HepG2 (cell line): Measurements from ENCODE around the gene MFGE8. TPM values are rescaled to one million over a fixed set of nuclear protein-coding genes. Genes with fewer than 3 reads are reported as not detected.
A peak's percentile ranks its signal among the peaks of the same experiment; 100 is the strongest.

Source experiments
- ATAC-seq: fragments of 200-7000 bp; cut with Tn5 transposase; 3 replicates; pipeline ENCODE4 v1.9.1; 2020; ENCODE audit warnings: mild to moderate bottlenecking, moderate library complexity
- BruUV-seq: library from RNA; stranded (reverse); fragments of 400-500 nt; replicated peaks from 2 replicates; lab custom pipeline; 2021; lab: Mats Ljungman, UMichigan
- CTCF ChIA-PET: fragments of 300-600 bp; formaldehyde crosslinking; extraction: SDS; loops from one replicate; lab custom pipeline; 2021; ENCODE audit warnings: low total read pairs, inconsistent platforms, low intra/inter-chr PET ratio; lab: Yijun Ruan, JAX
- POLR2A ChIA-PET: fragments of 350-600 bp; sonication (Branson Sonifier 250); formaldehyde crosslinking; loops from one replicate; lab custom pipeline; 2020; ENCODE audit warnings: antibody characterized with exemption, inconsistent platforms; lab: Yijun Ruan, JAX
- DNase-seq: peaks from one replicate; pipeline ENCODE4 v3.0.0-alpha.2; 2015; ENCODE audit warnings: low spot score
- FAIRE-seq: peaks from 3 replicates; lab custom pipeline; 2011; peaks lifted over from hg19 to GRCh38; lab: Jason Lieb, UNC
- H2AFZ ChIP-seq: one replicate; pipeline ENCODE4 v1.6.1; 2011; ENCODE audit warnings: low read length, inconsistent platforms
- H3K27ac ChIP-seq: fragments of 300-600 bp; 3 replicates; pipeline ENCODE4 v1.8.0; 2011; ENCODE audit warnings: mixed run types, mild to moderate bottlenecking, mixed read lengths, low read length, inconsistent platforms; ENCODE audit not compliant: insufficient read depth; ENCODE audit errors: extremely low read length
- H3K27me3 ChIP-seq, 2 experiments: fragments of 200-600 bp in 1 of 2; 2 replicates in 1 of 2; 3 replicates in 1 of 2; pipeline versions ENCODE4 v1.6.0 to v1.8.0; 2011; ENCODE audit warnings: low read length in 2 of 2, mild to moderate bottlenecking in 2 of 2, moderate library complexity in 2 of 2, inconsistent platforms in 1 of 2; ENCODE audit not compliant: insufficient read depth in 2 of 2, control insufficient read depth in 1 of 2
- H3K36me3 ChIP-seq, 2 experiments: fragments of 200-600 bp in 1 of 2; replicated peaks in 1 of 2; 2 replicates in 1 of 2; 3 replicates in 1 of 2; pipeline versions ENCODE4 v1.5.1 to v1.8.0; 2011; ENCODE audit warnings: low read length in 2 of 2, inconsistent platforms in 1 of 2; ENCODE audit not compliant: insufficient read depth in 2 of 2, control insufficient read depth in 1 of 2
- H3K4me1 ChIP-seq: 2 replicates; pipeline ENCODE4 v1.5.1; 2012; ENCODE audit warnings: low read length, inconsistent platforms; ENCODE audit not compliant: insufficient read depth
- H3K4me2 ChIP-seq: 2 replicates; pipeline ENCODE4 v1.6.0; 2011; ENCODE audit warnings: low read depth, low read length, inconsistent platforms
- H3K4me3 ChIP-seq, 3 experiments: fragments of 200-600 bp in 1 of 3; sonication (generic), shearing (Covaris generic) in 1 of 3; replicated peaks in 1 of 3; 2 replicates each; pipeline ENCODE4 v1.5.1; 2011 to 2016; ENCODE audit warnings: low read length in 3 of 3, inconsistent platforms in 2 of 3, low read depth in 2 of 3, mild to moderate bottlenecking in 2 of 3, control low read depth in 1 of 3, mixed read lengths in 1 of 3; ENCODE audit not compliant: insufficient read depth in 1 of 3
- H3K79me2 ChIP-seq: one replicate; pipeline ENCODE4 v1.6.1; 2011; ENCODE audit warnings: low read length, inconsistent platforms; ENCODE audit not compliant: insufficient read depth
- H3K9ac ChIP-seq: 2 replicates; pipeline ENCODE4 v1.6.0; 2011; ENCODE audit warnings: mild to moderate bottlenecking, low read depth, low read length, inconsistent platforms; ENCODE audit not compliant: insufficient read depth
- H3K9me3 ChIP-seq: 2 replicates; pipeline ENCODE4 v1.5.1; 2012; ENCODE audit warnings: mild to moderate bottlenecking, low read length
- H4K20me1 ChIP-seq: 2 replicates; pipeline ENCODE4 v1.6.0; 2011; ENCODE audit warnings: inconsistent platforms, mild to moderate bottlenecking, low read length, moderate library complexity; ENCODE audit not compliant: insufficient read depth
- ADNP ChIP-seq: sonication (generic); formaldehyde crosslinking; IDR thresholded peaks from 2 replicates; pipeline ENCODE4 v1.4.0; 2020; ENCODE audit warnings: missing genetic modification reagents
- ARID2 ChIP-seq: sonication (generic); formaldehyde crosslinking; IDR thresholded peaks from 2 replicates; pipeline ENCODE4 v1.8.1; 2022; ENCODE audit warnings: mild to moderate bottlenecking, missing genetic modification reagents, borderline replicate concordance
- ARNTL ChIP-seq: sonication (generic); formaldehyde crosslinking; IDR thresholded peaks from 2 replicates; pipeline ENCODE4 v1.4.0; 2020; ENCODE audit warnings: mild to moderate bottlenecking, missing genetic modification reagents
- CAMTA2 ChIP-seq: sonication (generic); formaldehyde crosslinking; IDR thresholded peaks from 2 replicates; pipeline ENCODE4 v1.4.0; 2020; ENCODE audit warnings: mild to moderate bottlenecking, missing genetic modification reagents, borderline replicate concordance
- ERF ChIP-seq: IDR thresholded peaks from 2 replicates; pipeline ENCODE4 v1.6.1; 2018; ENCODE audit warnings: missing biosample characterization, missing genetic modification reagents
- FOXJ3 ChIP-seq: sonication (generic); formaldehyde crosslinking; IDR thresholded peaks from 2 replicates; pipeline ENCODE4 v1.4.0; 2020; ENCODE audit warnings: missing genetic modification reagents, mild to moderate bottlenecking, borderline replicate concordance
- FOXM1 ChIP-seq: sonication (generic); formaldehyde crosslinking; IDR thresholded peaks from 2 replicates; pipeline ENCODE4 v1.5.0; 2020; ENCODE audit warnings: missing genetic modification reagents
- GABPB1 ChIP-seq: IDR thresholded peaks from 2 replicates; pipeline ENCODE4 v1.6.1; 2016; ENCODE audit warnings: mild to moderate bottlenecking, missing genetic modification reagents, moderate library complexity, missing compliant biosample characterization
- GATA4 ChIP-seq: sonication (generic); IDR thresholded peaks from 2 replicates; pipeline ENCODE4 v1.6.1; 2016; ENCODE audit warnings: antibody characterized with exemption, low read depth, borderline replicate concordance
- MBD4 ChIP-seq: IDR thresholded peaks from 2 replicates; pipeline ENCODE4 v1.6.1; 2012; ENCODE audit warnings: low read length, inconsistent platforms, borderline replicate concordance
- MLLT10 ChIP-seq: sonication (generic); formaldehyde crosslinking; IDR thresholded peaks from 2 replicates; pipeline ENCODE4 v1.4.0; 2020; ENCODE audit warnings: missing genetic modification reagents
- MXD4 ChIP-seq: IDR thresholded peaks from 2 replicates; pipeline ENCODE4 v1.6.1; 2016; ENCODE audit warnings: mild to moderate bottlenecking, missing biosample characterization, missing genetic modification reagents
- RAD21 ChIP-seq: fragments of 450-650 bp; formaldehyde crosslinking; IDR thresholded peaks from 2 replicates; pipeline ENCODE4 v1.5.0; 2020; ENCODE audit warnings: mild to moderate bottlenecking
- SETDB1 ChIP-seq: sonication (generic); formaldehyde crosslinking; IDR thresholded peaks from 2 replicates; pipeline ENCODE4 v1.5.1; 2020; ENCODE audit warnings: missing genetic modification reagents, mild to moderate bottlenecking, borderline replicate concordance
- SMC3 ChIP-seq: IDR thresholded peaks from 2 replicates; pipeline ENCODE4 v1.6.1; 2011; ENCODE audit warnings: low read length, improper control_type of control experiment
- TARDBP ChIP-seq: sonication (generic); formaldehyde crosslinking; IDR thresholded peaks from 2 replicates; pipeline ENCODE4 v1.8.0; 2022; ENCODE audit warnings: mild to moderate bottlenecking, missing genetic modification reagents
- TCF7L2 ChIP-seq: IDR thresholded peaks from 2 replicates; pipeline ENCODE4 v1.6.1; 2011; ENCODE audit warnings: mild to moderate bottlenecking, low read depth, low read length, moderate library complexity
- ZNF136 ChIP-seq: sonication (generic); formaldehyde crosslinking; IDR thresholded peaks from 2 replicates; pipeline ENCODE4 v1.8.1; 2022; ENCODE audit warnings: low read depth, mild to moderate bottlenecking, moderate library complexity, missing genetic modification reagents
- ZNF260 ChIP-seq: sonication (generic); formaldehyde crosslinking; IDR thresholded peaks from 2 replicates; pipeline ENCODE4 v1.4.0; 2020; ENCODE audit warnings: missing genetic modification reagents, low read depth, mild to moderate bottlenecking, borderline replicate concordance
- ZNF280B ChIP-seq: sonication (generic); formaldehyde crosslinking; IDR thresholded peaks from 2 replicates; pipeline ENCODE4 v1.5.0; 2020; ENCODE audit warnings: missing genetic modification reagents, mild to moderate bottlenecking, borderline replicate concordance
- ZNF326 ChIP-seq: sonication (generic); formaldehyde crosslinking; IDR thresholded peaks from 2 replicates; pipeline ENCODE4 v1.4.0; 2020; ENCODE audit warnings: missing genetic modification reagents, borderline replicate concordance
- ZNF367 ChIP-seq: sonication (generic); formaldehyde crosslinking; IDR thresholded peaks from 2 replicates; pipeline ENCODE4 v1.4.0; 2020; ENCODE audit warnings: missing genetic modification reagents, borderline replicate concordance
- ZNF772 ChIP-seq: sonication (generic); formaldehyde crosslinking; IDR thresholded peaks from 2 replicates; pipeline ENCODE4 v1.5.0; 2020; ENCODE audit warnings: mild to moderate bottlenecking, missing genetic modification reagents
- WGBS: methylation state at CpG from one replicate; pipeline ENCODE4 v1.1.6; 2017; ENCODE audit warnings: low lambda C conversion rate; 5-methylcytosine and 5-hydroxymethylcytosine counted together
- in situ Hi-C: cut with HindIII; loops from 2 replicates; pipeline ENCODE4 v1.10.0; 2017; ENCODE audit warnings: low pct_unique_long_range_greater_than_20kb; ENCODE audit not compliant: extremely low pct_ligation_motif_present
- intact Hi-C: fragments of 100-400 bp; cut with micrococcal nuclease; formaldehyde crosslinking; loops from one replicate; pipeline ENCODE4 v1.10.0; 2022; ENCODE audit not compliant: unreplicated experiment
- polyA plus RNA-seq, 8 experiments: library from polyadenylated mRNA; depleted of rRNA in 3 of 8; stranded (reverse) in 7 of 8; unstranded in 1 of 8; fragments of >200 nt; fragmentation: Illumina TruSeq in 4 of 8; extraction: Trizol in 4 of 8; gene quantifications; 2 replicates each; pipeline versions ENCODE4 v1.2.1 to v1.2.3, GENCODE V29; 2011 to 2016; ENCODE audit warnings: low read depth in 4 of 8, missing spikeins in 1 of 8, mixed read lengths in 1 of 8; ENCODE audit not compliant: insufficient read depth in 1 of 8
- total RNA-seq, 5 experiments: library from RNA; depleted of rRNA; stranded (reverse); fragments of >200 nt; fragmentation: Illumina TruSeq; extraction: Trizol; gene quantifications; 2 replicates each; pipeline ENCODE4 v1.2.3, GENCODE V29; 2016; ENCODE audit warnings: low read depth in 1 of 5
- TF ChIP-seq, protein P1 (sequence below): sonication (generic); formaldehyde crosslinking; IDR thresholded peaks from 2 replicates; pipeline ENCODE4 v1.5.1; 2020; ENCODE audit warnings: missing genetic modification reagents, mild to moderate bottlenecking, borderline replicate concordance

The MFGE8 gene
- total and polyA plus RNA-seq, 2 of the 13 experiments (the other 11 are each of a cell fraction or from before 2014, with no cell fraction given): 3.4 to 22.1 TPM

- BruUV-seq: no TSS peak
- intact Hi-C loops: no loop called here
- TF ChIP-seq ARID2 (CRISPR knock-in tag): no peak
- TF ChIP-seq ZNF772 (CRISPR knock-in tag): no peak
- no peak for TF ChIP-seq MBD4
- TF ChIP-seq MXD4 (CRISPR knock-in tag): no peak
- no peak for TF ChIP-seq FOXM1 (CRISPR knock-in tag)
- TF ChIP-seq GATA4: no peak
- no peak for TF ChIP-seq ZNF136
- no peak for TF ChIP-seq ZNF260 (CRISPR knock-in tag)
- peak; percentile 31; the same call in 1 of the 2 replicates for TF ChIP-seq SMC3
- no peak for TF ChIP-seq ERF
- TF ChIP-seq CAMTA2: no peak
- no peak for TF ChIP-seq ZNF280B (CRISPR knock-in tag)
- no peak for TF ChIP-seq SETDB1 (CRISPR knock-in tag)
- TF ChIP-seq ADNP (CRISPR knock-in tag): no peak
- TF ChIP-seq TCF7L2: no peak
- no peak for TF ChIP-seq ZNF326 (CRISPR knock-in tag)
- TF ChIP-seq RAD21 (CRISPR knock-in tag): peak; percentile 42; the same call in 1 of the 2 replicates
- TF ChIP-seq MLLT10 (CRISPR knock-in tag): no peak
- TF ChIP-seq FOXJ3: no peak
- peak; percentile 24; the same call in 1 of the 2 replicates for TF ChIP-seq GABPB1 (CRISPR knock-in tag)
- TF ChIP-seq ARNTL (CRISPR knock-in tag): no peak
- TF ChIP-seq TARDBP (CRISPR knock-in tag): no peak
- TF ChIP-seq ZNF367 (CRISPR knock-in tag): no peak
- TF ChIP-seq, protein P1, sequence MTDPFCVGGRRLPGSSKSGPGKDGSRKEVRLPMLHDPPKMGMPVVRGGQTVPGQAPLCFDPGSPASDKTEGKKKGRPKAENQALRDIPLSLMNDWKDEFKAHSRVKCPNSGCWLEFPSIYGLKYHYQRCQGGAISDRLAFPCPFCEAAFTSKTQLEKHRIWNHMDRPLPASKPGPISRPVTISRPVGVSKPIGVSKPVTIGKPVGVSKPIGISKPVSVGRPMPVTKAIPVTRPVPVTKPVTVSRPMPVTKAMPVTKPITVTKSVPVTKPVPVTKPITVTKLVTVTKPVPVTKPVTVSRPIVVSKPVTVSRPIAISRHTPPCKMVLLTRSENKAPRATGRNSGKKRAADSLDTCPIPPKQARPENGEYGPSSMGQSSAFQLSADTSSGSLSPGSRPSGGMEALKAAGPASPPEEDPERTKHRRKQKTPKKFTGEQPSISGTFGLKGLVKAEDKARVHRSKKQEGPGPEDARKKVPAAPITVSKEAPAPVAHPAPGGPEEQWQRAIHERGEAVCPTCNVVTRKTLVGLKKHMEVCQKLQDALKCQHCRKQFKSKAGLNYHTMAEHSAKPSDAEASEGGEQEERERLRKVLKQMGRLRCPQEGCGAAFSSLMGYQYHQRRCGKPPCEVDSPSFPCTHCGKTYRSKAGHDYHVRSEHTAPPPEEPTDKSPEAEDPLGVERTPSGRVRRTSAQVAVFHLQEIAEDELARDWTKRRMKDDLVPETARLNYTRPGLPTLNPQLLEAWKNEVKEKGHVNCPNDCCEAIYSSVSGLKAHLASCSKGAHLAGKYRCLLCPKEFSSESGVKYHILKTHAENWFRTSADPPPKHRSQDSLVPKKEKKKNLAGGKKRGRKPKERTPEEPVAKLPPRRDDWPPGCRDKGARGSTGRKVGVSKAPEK: no peak
Observed at GRCh38 chr15:88878720-88879184, 34.4 kb downstream of the MFGE8 start.

More at GRCh38 chr15:88878720-88879184, 34.4 kb downstream of the MFGE8 start:
- Histone ChIP-seq H3K4me1 (no peaks in the 10 kb centered on the region), H3K79me2 (no peaks in the 10 kb centered on the region), H3K9ac (no peak overlapping the region), H3K27me3 (peaks cover 13 to 42% of the 10 kb centered on the region in 2 experiments), H2AFZ (no peak overlapping the region), H3K9me3 (no peaks in the 10 kb centered on the region), H3K36me3 (no peaks in the 10 kb centered on the region), H3K4me3 (no peak overlapping the region), H4K20me1 (no peaks in the 10 kb centered on the region), H3K4me2 (no peak overlapping the region), H3K27ac (no peak overlapping the region)
- DNase-seq: peak; percentile 37
- ChIA-PET POLR2A (no interaction called here), CTCF (interaction anchor here (1.5 kb wide), 1 partner anchor 139 kb away, joined by 7 read pairs; no protein-coding TSS in a partner anchor)
- WGBS: 14% methylated on average over 1 of the region's 18 CpGs
- peak; percentile 97 for ATAC-seq
- in situ Hi-C loops: no loop called here
- FAIRE-seq: peak; percentile 60
